ENCODE data around the gene CASZ1. TPM values are rescaled to one million over a fixed set of nuclear protein-coding genes. Genes with fewer than 3 reads are reported as not detected.

The CASZ1 gene
- polyA plus RNA-seq, 3 donors: 0.30 to 3.7 (median 0.50) TPM

- Histone ChIP-seq H4K20me1 (ENCODE audit: insufficient read depth, low read length) (no peaks in the 10 kb centered on the region), H3K4me1 (ENCODE audit: control insufficient read depth in 1 of 2, insufficient read depth in 2 of 2, low read length in 2 of 2) (no peaks in the 10 kb centered on the region), H3K27ac (ENCODE audit: low read depth in 1 of 2, low read length in 2 of 2) (no peak overlapping the region), H3K79me2 (ENCODE audit: insufficient read depth, low read length) (no peaks in the 10 kb centered on the region), H3K9ac (ENCODE audit: insufficient read depth, low read length, poor library complexity, severe bottlenecking) (no peak overlapping the region), H3K27me3 (ENCODE audit: control insufficient read depth in 2 of 2, insufficient read depth in 2 of 2, low read length in 2 of 2) (no peaks in the 10 kb centered on the region), H3K4me2 (replicated peaks; ENCODE audit: extremely low read depth, low read length, poor library complexity, severe bottlenecking) (no peak overlapping the region), H2AFZ (ENCODE audit: insufficient read depth, low read depth, low read length, poor library complexity, severe bottlenecking) (no peak overlapping the region), H3K4me3 (replicated peaks in 1 of 3; ENCODE audit: low read depth in 2 of 3, low read length in 3 of 3) (no peak overlapping the region), H3K9me3 (replicated peaks in 1 of 2; ENCODE audit: control insufficient read depth in 1 of 2, insufficient read depth in 1 of 2, low read length in 2 of 2) (no peaks in the 10 kb centered on the region), H3K36me3 (replicated peaks in 1 of 2; ENCODE audit: control insufficient read depth in 1 of 2, insufficient read depth in 2 of 2, low read length in 2 of 2) (no peaks in the 10 kb centered on the region)
- H3K4me1 Mint-ChIP-seq: no peaks in the 10 kb centered on the region
- H3K27ac Mint-ChIP-seq: no peak overlapping the region
- no peaks in the 10 kb centered on the region for H3K9me3 Mint-ChIP-seq
- H3K27me3 Mint-ChIP-seq (ENCODE audit: low read depth in 3 of 3): peaks cover 2 to 7% (median 4%) of the 10 kb centered on the region in 3 donors
- TF ChIP-seq CTCF (IDR thresholded peaks at IDR 0.05): no peak
- no peak for DNase-seq
- H3K4me3 Mint-ChIP-seq: no peak overlapping the region
- intact Hi-C loops (cut with micrococcal nuclease): no loop called here
- no peaks in the 10 kb centered on the region for H3K36me3 Mint-ChIP-seq
- WGBS (ENCODE audit: insufficient coverage): 100% methylated on average over 1 of the region's 7 CpGs
These were observed 24.0 kb upstream of the CASZ1 start for GRCh38 chr1:10820422-10820821.

GRCh38 chr1:10819198-10819901 is 22.9 kb upstream of the CASZ1 start:
- TF ChIP-seq CTCF (IDR thresholded peaks at IDR 0.05): no peak
- Histone ChIP-seq H3K27me3 (ENCODE audit: control insufficient read depth in 2 of 2, insufficient read depth in 2 of 2, low read length in 2 of 2) (no peaks in the 10 kb centered on the region), H2AFZ (ENCODE audit: insufficient read depth, low read depth, low read length, poor library complexity, severe bottlenecking) (no peak overlapping the region), H3K9me3 (replicated peaks in 1 of 2; ENCODE audit: control insufficient read depth in 1 of 2, insufficient read depth in 1 of 2, low read length in 2 of 2) (no peaks in the 10 kb centered on the region), H3K4me2 (replicated peaks; ENCODE audit: extremely low read depth, low read length, poor library complexity, severe bottlenecking) (no peak overlapping the region), H3K79me2 (ENCODE audit: insufficient read depth, low read length) (no peaks in the 10 kb centered on the region), H3K4me3 (replicated peaks in 1 of 3; ENCODE audit: low read depth in 2 of 3, low read length in 3 of 3) (no peak overlapping the region), H3K27ac (ENCODE audit: low read depth in 1 of 2, low read length in 2 of 2) (no peak overlapping the region), H3K36me3 (replicated peaks in 1 of 2; ENCODE audit: control insufficient read depth in 1 of 2, insufficient read depth in 2 of 2, low read length in 2 of 2) (no peaks in the 10 kb centered on the region), H3K4me1 (ENCODE audit: control insufficient read depth in 1 of 2, insufficient read depth in 2 of 2, low read length in 2 of 2) (no peaks in the 10 kb centered on the region), H3K9ac (ENCODE audit: insufficient read depth, low read length, poor library complexity, severe bottlenecking) (no peak overlapping the region), H4K20me1 (ENCODE audit: insufficient read depth, low read length) (no peaks in the 10 kb centered on the region)
- no peak for DNase-seq
- Mint-ChIP-seq H3K27ac (no peak overlapping the region), H3K4me3 (no peak overlapping the region), H3K4me1 (no peaks in the 10 kb centered on the region), H3K9me3 (no peaks in the 10 kb centered on the region), H3K27me3 (ENCODE audit: low read depth in 3 of 3) (peaks cover 2 to 7% (median 3%) of the 10 kb centered on the region in 3 donors), H3K36me3 (no peaks in the 10 kb centered on the region)
- intact Hi-C loops (cut with micrococcal nuclease): loop anchor here in 1 of 2 donors (10.0 kb wide), 1 partner anchor 65 kb away; no protein-coding TSS in a partner anchor
- 90% methylated on average over 12 of the region's 13 CpGs for WGBS (ENCODE audit: insufficient coverage)

Data from CD14-positive monocyte (primary cell).